ENCODE data around the gene IL10RB. TPM values are rescaled to one million over a fixed set of nuclear protein-coding genes. Genes with fewer than 3 reads are reported as not detected.

Gene IL10RB
- total and polyA plus RNA-seq, 2 of the 13 experiments (the other 11 are each of a cell fraction or from before 2014, with no cell fraction given): 17.4 to 18.2 TPM

DNA sequence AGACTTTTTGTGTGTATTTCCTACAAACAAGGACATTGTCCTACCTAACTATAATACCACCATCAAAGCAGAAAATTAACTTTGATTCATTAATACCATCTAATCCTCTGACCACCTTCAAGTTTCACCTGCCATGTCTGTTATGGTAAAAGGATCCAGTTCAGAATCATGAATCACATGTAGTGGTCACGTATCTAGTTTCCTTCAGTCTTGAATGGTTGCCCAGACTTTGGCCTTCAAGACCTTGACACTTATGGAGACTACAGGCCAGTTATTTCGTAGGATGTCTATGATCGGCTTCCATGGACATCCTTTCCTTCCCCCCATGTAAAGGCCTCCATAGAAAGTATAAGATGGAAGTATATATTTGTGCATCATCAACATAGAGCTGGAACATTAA is 46.9 kb upstream of the IL10RB start:
- no peak for ATAC-seq
- intact Hi-C loops (cut with micrococcal nuclease; ENCODE audit: unreplicated experiment) (no loop called here), in situ Hi-C loops (cut with HindIII; ENCODE audit: extremely low pct_ligation_motif_present, low pct_unique_long_range_greater_than_20kb) (no loop called here)
- peaks cover 35% of the 10 kb centered on the region for H3K4me1 ChIP-seq (ENCODE audit: insufficient read depth, low read length)
- no peaks in the 10 kb centered on the region for H3K36me3 ChIP-seq (replicated peaks in 1 of 2; ENCODE audit: control insufficient read depth in 1 of 2, insufficient read depth in 2 of 2, low read length in 2 of 2)
- BruUV-seq (replicated peaks): no TSS peak
- no peak overlapping the region for H2AFZ ChIP-seq (ENCODE audit: low read length)
- no peak for DNase-seq (ENCODE audit: low spot score)
- no peaks in the 10 kb centered on the region for H4K20me1 ChIP-seq (ENCODE audit: insufficient read depth, low read length)
- H3K4me3 ChIP-seq (replicated peaks in 1 of 3; ENCODE audit: insufficient read depth in 1 of 3, low read depth in 2 of 3, low read length in 3 of 3): no peak overlapping the region
- no peak overlapping the region for H3K27ac ChIP-seq (ENCODE audit: extremely low read length, insufficient read depth, low read length)
- H3K9ac ChIP-seq (ENCODE audit: insufficient read depth, low read depth, low read length): no peak overlapping the region
- no peak for TF ChIP-seq FOXO1 (CRISPR knock-in tag; IDR thresholded peaks at IDR 0.05)
- TF ChIP-seq ZNF782 (CRISPR knock-in tag; IDR thresholded peaks at IDR 0.05; ENCODE audit: borderline replicate concordance): no peak
- no peak for TF ChIP-seq CBX2 (IDR thresholded peaks at IDR 0.05; ENCODE audit: low read depth, low read length)
- no peak for TF ChIP-seq CBX2 (CRISPR knock-in tag; IDR thresholded peaks at IDR 0.05; ENCODE audit: low read depth)
- TF ChIP-seq, protein P1, sequence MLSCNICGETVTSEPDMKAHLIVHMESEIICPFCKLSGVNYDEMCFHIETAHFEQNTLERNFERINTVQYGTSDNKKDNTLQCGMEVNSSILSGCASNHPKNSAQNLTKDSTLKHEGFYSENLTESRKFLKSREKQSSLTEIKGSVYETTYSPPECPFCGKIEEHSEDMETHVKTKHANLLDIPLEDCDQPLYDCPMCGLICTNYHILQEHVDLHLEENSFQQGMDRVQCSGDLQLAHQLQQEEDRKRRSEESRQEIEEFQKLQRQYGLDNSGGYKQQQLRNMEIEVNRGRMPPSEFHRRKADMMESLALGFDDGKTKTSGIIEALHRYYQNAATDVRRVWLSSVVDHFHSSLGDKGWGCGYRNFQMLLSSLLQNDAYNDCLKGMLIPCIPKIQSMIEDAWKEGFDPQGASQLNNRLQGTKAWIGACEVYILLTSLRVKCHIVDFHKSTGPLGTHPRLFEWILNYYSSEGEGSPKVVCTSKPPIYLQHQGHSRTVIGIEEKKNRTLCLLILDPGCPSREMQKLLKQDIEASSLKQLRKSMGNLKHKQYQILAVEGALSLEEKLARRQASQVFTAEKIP (CRISPR knock-in tag; IDR thresholded peaks at IDR 0.05; ENCODE audit: borderline replicate concordance): no peak
- TF ChIP-seq STAG1 (CRISPR knock-in tag; IDR thresholded peaks at IDR 0.05): no peak
- TF ChIP-seq, protein P2, sequence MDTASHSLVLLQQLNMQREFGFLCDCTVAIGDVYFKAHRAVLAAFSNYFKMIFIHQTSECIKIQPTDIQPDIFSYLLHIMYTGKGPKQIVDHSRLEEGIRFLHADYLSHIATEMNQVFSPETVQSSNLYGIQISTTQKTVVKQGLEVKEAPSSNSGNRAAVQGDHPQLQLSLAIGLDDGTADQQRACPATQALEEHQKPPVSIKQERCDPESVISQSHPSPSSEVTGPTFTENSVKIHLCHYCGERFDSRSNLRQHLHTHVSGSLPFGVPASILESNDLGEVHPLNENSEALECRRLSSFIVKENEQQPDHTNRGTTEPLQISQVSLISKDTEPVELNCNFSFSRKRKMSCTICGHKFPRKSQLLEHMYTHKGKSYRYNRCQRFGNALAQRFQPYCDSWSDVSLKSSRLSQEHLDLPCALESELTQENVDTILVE (CRISPR knock-in tag; IDR thresholded peaks at IDR 0.05): no peak
- no peak for TF ChIP-seq MED8 (CRISPR knock-in tag; IDR thresholded peaks at IDR 0.05; ENCODE audit: insufficient replicate concordance)
- CTCF ChIA-PET (ENCODE audit: low intra/inter-chr PET ratio, low total read pairs): no interaction called here
- no peaks in the 10 kb centered on the region for H3K79me2 ChIP-seq (ENCODE audit: insufficient read depth, low read length)
- 69% methylated on average over 3 of the region's 3 CpGs for WGBS (ENCODE audit: low lambda C conversion rate)
- POLR2A ChIA-PET: no interaction called here
- H3K4me2 ChIP-seq (ENCODE audit: low read depth, low read length): no peak overlapping the region
- no peaks in the 10 kb centered on the region for H3K27me3 ChIP-seq (ENCODE audit: control insufficient read depth in 1 of 2, insufficient read depth in 2 of 2, low read length in 2 of 2)
- no peaks in the 10 kb centered on the region for H3K9me3 ChIP-seq (ENCODE audit: low read length)
- FAIRE-seq: no peak
